ENCODE results near the gene RFTN2.
A peak's percentile ranks its signal among the peaks of the same experiment; 100 is the strongest.
"Not testable (repeated sequence)": the region's sequence is repeated elsewhere in the genome, so short reads cannot be mapped to it uniquely, and the experiment has no call there.

RFTN2 gene

DNA sequence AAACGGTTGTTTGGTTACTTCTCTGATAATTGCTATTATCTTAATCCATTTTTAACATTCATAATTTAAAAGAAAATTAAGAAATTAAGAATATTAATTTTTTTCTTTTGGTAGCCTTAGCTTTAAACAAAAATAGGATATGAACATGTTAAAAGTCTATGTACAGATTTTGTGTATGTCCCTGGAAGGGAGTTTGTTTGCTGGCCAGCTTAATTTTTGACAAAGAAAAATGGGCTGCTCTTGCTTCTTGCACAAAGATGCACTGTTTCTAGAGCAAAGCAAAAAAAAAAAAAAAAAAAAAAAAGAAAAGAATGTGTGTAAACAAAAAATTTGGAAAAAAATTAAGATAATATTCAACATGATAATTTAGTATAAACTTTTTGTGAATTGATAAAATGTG is 1.3 kb downstream of the RFTN2 start:
- DNase-seq (ENCODE audit: low read depth): no peak

DNA sequence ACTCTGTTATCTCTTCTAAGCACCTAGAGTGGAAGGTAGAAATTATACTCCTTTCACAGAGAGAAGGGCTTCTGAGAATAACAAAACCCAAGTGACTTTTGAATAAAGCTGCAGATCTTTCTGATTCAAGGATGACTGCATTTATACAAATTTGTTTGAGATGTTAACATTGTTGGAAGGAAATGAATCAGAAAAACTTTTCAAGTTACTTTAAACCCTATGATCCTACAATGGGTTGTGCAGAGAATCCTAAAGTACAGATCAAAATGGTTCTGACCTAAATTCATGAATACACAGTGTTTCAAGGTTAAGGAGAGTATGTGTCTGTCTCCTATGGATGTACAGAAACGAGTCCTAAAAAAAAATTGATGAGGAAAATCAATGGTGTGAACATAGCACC is 1.8 kb downstream of the RFTN2 start:
- DNase-seq (ENCODE audit: low read depth): no peak

DNA sequence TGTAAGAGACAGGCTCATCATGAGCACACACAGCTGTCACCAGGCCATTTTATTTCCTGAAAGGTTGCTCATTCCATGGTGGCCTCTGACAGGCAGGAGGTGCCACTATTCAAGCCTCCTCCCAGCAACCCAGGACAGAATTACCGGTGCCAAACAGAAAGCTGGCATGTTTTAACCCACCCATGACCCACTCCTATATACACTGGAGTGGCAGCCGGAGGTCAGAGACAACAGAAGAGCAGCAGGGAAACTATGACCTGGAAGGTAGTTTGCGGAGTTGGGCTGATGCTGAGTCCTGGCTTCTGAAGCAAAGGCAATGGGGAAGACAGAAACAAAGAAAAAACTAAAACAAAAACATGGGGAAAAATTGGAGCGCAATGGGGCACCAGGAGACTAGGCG is 2.3 kb downstream of the RFTN2 start:
- no peak for DNase-seq (ENCODE audit: low read depth)

DNA sequence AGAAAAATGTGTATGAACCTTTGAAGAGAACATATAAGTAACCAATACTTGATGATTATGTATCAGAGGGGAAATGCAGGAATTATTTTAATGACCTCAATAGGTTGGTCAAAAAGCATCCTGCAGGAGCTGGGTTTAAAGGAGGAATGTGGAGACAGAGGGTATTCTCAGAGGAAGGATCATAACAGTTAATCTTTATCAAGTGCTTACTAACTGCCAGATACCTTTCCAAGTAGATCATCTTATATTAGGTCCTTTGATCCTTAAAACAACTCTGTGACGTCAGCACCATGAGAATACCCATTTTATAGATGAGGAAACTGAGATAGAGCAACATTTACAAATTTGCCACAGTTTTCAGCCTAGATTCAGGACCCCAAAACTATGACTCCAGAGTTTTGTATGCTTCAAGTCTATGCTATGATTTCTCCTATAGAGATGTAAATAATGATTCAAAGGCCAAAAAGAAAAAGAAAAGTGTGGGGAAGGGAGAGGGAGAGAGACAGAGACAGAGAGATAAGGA is 3.0 kb downstream of the RFTN2 start:
- DNase-seq (ENCODE audit: low read depth): no peak

DNA sequence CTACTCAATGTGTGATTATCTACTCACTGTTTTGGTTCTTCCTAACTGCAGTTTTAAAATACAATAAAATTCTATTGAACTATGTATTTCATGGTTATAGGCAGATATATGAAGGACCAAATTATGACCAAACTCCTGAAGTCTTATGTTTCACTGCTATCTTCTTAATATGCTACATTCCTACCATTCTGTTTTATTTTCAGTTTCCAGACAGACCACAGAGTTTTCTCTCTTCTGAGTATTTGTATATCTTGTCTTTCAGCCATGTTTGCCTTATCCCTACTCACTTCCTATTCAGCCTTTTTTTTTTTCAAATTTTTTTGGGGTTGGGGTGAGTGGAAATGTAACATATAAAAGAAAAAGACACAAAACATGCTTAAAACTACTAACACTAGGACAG is 6.3 kb downstream of the RFTN2 start:
- DNase-seq (ENCODE audit: low read depth): no peak

DNA sequence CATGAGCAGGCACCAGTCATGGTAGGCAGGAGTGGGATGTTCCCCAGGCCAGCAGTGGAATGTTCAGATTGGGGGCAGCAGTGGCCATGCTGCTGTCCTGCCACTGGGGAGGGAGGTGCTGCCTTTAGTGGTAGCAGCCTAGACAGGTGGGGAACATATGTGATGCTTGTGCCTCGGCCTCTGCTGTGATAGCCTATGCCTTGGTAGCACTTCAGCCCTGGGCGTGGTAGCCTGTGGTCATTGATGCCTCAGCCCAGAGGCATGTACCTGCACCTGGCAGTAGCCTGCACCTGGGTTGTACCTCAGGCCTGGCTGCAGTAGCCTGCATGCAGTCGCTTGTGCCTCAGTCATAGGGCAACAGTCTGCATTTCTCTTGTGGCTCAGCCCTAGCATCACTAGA is 7.1 kb downstream of the RFTN2 start:
- DNase-seq (ENCODE audit: low read depth): no peak

DNA sequence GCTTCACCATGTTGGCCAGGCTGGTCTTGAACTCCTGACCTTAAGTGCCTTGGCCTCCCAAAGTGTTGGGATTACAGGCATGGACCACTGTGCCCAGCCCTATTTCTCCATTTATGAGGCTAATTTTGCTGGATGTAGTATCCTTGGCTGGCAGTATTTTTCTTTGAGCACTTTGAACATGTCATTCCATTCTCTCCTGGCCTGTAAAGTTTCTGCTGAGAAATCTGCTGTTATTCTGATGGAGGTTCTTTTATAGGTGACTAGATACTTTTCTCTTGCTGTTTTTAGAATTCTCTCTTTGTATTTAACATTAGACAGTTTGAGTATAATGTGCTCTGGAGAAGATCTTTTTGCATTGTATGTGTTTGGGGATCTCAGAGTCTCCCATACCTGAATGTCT is 9.1 kb downstream of the RFTN2 start:
- no peak for DNase-seq (ENCODE audit: low read depth)

DNA sequence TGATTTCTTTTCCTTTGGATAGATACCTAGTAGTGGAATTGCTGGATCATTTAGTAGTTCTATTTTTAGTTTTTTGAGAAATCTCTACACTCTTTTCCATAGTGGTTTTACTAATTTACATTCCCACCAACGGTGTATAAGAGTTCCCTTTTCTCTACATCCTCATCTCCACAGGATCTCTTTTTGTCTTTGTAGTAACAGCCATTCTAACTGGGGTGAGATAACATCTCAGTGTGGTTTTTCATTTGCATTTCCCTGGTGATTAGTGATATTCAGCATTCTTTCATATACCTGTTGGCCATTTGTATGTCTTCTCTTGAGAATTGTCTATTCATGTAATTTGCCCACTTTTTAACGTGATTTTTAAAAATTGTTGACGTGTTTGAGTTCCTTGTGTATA is 13.8 kb downstream of the RFTN2 start:
- DNase-seq (ENCODE audit: low read depth): no peak

DNA sequence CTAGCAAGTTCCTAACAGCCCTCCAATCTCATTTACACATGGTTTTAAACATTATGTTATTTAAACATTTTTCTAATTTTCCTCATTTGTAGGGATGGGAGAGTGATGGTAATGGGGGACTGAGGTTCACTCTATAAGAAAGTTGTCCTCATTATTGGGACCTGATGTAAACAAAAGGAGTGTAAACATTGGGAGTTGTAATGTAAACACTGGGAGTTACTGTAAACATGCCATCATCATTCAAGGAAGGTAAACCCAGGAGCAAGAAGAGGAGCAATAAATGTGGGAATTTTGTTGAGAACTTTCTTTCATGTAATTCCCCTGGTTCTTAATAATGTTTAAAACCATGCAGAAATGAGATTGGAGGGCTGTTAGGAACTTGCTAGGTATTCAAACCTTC is 17.8 kb downstream of the RFTN2 start:
- DNase-seq (ENCODE audit: low read depth): no peak

DNA sequence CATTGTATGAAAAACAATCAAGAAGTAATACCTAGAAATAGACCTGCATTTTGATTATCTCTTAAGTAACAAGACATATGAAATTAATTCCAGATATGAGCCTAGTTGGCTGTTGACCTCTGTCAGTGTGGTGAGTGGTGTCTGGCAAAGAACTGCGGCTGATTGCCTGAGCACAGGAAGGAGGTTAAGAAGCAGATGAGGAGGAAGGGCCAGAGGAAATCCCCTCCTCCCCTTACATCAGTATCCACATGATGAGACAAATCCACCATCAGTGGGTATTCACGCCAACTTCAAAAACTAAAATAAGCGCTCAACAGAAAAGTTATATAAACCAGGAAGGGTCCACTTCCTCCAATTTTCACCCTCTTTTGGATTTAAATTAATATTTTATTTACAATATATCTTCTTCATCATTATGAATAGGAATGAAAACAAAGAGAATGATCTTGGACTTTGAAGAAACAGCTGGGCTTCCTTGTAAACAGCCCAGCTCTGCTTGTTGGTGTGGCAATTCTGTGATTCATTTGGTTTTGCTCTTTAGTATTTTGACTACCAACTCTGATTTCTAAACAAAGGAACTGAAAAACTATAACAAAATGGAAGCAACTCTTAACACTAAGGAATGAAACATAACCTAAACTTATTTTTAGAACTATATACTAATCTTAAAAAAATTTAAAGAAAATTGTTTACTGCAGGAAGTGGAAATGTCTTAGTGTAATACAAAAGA is 27.3 kb downstream of the RFTN2 start:
- DNase-seq (ENCODE audit: low read depth): no peak

DNA sequence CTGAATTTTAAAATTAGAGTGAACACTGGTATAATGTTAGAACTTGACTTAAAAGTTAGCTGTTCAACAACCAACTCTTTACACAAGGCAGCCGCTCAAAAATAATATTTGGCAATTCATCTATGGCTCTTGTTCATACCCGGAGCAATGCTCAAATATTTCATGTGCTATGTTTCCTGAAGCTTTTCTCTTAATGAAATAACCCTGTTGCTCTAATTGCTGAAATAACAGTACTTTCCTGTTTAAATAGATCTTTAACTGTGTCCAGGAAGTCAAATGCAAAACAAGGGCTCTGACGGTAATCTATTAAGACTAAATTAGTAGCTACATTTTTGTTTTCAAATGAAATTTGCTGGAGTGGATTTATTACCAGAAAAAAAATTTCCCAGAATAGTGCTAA is 33.7 kb downstream of the RFTN2 start:
- no peak for DNase-seq (ENCODE audit: low read depth)

DNA sequence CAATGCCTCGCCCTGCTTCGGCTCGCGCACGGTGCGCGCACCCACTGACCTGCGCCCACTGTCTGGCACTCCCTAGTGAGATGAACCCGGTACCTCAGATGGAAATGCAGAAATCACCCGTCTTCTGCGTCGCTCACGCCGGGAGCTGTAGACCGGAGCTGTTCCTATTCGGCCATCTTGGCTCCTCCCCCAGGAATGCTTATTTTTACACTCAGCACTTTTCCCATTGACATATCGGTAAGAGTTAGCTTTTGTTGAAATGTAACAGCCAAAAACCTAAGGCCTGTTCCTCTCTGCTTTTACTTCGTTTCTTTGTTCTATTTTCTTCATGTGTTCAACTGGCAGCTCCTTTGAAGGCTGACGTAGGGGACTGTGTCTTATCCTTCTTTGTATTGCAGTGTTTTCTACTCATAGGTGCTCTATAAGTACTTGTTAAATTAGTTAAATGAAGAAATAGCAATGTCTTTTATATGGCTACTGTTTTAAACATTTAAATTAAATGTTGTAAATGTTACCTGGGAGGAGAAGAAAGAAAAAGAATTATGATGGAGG is 34.7 kb downstream of the RFTN2 start:
- DNase-seq (ENCODE audit: low read depth): not testable (repeated sequence)

DNA sequence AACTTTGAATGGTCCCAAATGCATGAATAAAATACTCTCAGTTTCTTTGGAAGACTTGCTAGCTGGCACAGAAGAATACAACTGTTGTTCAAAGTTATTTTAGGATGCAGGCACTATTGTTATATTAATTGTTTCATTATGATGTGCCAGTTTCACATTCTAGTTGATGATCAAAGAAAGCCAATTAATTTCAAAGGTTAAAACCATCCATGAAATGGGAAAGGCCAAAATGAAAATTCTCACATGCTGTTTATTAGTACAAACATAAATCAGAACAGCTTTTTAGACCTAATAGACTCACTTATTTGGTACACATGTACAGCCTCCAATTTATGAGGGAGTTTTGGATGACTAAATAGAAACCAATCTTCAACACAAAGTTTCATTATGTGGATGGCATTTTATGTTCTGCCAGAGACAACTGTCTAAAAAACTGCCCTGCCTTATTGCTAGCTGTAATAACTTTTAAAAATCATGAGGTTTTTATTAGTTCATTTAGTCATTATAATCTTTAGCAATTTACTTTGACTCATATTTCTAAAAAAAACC is 42.2 kb downstream of the RFTN2 start:
- no peak for DNase-seq (ENCODE audit: low read depth)

DNA sequence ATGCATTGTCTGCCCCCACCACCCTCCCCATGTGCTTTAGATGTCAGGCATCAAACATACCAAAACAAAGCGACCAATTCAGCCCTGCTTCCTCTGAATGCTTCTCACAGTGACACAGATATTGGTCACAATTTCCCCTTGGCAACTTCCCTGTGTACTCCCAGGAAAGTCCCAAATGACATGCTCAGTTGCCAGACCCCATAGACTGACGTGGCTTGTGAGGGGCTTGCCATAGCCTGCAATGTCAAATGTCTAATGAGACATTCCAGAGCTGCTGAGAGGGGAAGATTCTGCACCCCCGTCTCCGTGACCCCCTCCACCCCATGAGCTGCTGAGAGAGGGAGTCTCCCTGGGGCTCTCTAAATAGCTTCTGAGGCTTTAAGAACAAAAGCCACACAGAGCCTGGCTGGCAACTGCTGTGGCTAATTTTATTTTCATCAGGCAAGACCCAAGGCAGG is 47.3 kb downstream of the RFTN2 start:
- no peak for DNase-seq (ENCODE audit: low read depth)

DNA sequence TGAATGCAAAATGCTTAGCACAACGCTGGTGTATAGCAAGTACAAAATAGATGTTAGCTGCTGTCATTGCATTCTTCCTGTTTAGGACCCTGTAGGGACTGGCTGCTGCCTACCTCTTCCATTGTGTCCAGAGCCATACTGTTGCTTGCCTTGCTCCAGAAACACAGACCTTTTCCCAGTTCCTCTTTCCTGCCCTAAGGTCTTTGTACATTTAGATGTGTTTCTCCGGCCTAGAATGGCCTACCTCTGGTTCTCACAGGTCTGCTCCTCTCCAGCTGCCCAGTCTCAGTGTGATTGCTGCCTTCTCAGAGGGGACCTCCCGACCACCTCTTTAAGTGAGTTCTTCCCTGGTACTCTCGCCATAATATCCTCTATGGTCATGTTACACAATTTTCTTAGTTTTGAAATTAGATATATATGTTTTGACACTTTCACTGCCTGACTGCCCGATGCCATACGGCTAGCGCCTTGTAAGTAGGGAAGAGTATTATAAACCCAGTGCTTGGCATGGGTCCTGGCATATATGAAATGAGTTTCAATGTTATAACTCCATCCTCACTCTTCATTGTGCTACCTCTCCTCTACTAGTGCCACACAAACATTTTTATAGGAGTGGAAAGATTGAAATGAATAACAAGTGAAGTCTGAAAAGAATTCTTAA is 48.3 kb downstream of the RFTN2 start:
- no peak for DNase-seq (ENCODE audit: low read depth)

DNA sequence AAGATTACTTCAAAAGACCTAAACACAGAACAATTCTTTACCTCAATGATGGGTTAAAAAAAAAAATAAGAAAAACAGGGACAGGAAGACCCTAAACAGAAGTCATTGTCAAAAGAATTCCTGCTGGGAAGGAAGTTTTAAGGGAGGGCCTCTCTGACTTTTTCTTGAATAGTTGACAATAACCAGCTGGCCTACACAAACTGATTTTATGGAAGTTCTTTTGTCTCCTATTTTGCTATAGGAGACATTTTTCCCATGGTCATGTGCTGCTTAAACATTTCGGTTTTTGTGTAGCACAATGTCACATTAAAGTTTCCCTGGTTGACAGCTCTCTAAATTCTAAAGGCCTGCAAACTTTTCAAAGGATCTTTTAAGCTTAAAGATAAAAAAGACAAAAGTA is 55.3 kb downstream of the RFTN2 start:
- DNase-seq (ENCODE audit: low read depth): no peak

DNA sequence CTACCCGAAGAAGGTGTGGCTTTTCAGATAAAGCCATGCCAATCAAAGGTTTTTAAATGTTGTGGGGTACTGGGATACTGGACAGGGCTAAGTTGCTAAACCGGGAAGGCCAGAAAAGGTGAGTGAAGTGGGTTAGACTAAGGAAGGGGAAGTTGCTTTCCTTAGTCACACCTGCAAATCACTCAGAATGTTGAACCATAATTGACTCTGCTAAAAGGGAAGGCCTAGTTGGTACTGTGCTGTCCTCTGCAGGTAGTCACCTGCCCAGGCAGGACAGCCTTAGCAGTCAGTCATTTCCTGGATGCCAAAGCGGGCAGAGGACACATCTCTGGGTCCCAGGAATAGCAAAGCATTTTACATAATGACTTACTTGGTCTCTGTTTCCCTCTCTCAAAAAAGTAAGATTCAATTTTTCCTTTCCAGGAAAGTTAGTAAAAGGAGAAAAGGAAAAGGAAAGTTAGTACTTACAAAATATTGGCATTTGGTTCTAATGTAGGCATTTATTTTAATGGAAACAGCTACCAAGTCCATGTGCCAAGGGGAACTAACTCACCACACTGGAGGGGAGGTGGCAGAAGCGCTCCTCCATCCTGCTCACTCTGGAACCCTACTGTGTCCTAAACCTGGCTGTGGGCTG is 60.3 kb downstream of the RFTN2 start:
- DNase-seq (ENCODE audit: low read depth): no peak

DNA sequence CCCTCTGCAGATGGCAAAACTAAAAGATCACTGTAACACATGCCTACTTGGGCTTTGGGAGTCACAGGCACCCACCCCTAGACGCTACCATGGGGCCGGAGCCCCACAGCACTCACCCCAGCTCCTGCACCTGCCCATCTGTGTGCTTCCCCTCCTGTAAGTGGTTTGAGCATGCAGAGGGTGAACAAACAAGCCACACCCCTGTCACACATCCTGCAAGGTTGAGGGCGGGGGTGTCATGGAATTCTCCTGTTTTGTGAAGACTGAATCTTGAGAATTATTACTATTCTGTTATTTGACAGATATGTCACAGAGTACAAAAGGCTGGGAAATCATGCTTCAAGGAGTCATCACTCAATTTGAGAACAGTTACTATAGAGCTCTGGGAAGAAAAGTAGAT is 60.9 kb downstream of the RFTN2 start:
- DNase-seq (ENCODE audit: low read depth): no peak

DNA sequence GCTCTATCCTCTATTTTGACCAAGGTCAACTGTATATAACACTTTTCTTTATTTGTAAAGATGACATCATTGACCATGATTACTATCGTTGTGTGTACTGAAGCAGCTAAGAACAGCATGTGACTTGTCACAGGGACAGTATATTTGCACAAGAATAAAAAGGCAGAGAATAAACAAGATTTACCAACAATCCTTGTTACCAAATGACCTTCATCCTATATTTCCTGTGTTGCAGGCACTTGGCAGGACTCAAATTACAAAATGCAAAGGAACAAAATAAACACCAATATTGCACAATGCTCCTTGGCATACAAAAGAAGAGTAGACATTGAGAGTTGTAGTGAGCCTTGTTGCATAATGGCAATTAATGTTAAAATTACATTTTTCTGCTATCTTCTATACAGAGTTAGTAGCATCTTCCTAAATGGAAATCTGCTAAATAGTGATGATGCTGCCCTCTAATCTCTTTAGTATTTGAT is 61.8 kb downstream of the RFTN2 start:
- peak; percentile 59 for DNase-seq (ENCODE audit: low read depth)

DNA sequence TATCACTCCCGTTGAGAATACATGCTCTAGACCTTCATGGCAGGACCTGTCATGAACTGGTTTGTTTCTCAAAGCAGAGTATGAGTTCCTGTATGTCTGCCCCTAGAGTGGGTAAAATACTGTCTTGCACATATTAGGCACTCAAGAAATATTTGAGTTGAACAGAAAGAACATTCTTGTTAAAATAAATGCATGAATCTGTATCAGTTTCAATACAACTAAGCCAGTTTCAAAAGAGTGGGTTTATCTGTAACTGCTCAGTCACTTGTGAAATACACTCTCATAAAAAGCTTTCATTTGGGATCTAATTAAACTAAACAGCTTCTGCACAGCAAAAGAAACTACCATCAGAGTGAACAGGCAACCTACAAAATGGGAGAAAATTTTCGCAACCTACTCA is 69.2 kb downstream of the RFTN2 start:
- DNase-seq (ENCODE audit: low read depth): no peak

DNA sequence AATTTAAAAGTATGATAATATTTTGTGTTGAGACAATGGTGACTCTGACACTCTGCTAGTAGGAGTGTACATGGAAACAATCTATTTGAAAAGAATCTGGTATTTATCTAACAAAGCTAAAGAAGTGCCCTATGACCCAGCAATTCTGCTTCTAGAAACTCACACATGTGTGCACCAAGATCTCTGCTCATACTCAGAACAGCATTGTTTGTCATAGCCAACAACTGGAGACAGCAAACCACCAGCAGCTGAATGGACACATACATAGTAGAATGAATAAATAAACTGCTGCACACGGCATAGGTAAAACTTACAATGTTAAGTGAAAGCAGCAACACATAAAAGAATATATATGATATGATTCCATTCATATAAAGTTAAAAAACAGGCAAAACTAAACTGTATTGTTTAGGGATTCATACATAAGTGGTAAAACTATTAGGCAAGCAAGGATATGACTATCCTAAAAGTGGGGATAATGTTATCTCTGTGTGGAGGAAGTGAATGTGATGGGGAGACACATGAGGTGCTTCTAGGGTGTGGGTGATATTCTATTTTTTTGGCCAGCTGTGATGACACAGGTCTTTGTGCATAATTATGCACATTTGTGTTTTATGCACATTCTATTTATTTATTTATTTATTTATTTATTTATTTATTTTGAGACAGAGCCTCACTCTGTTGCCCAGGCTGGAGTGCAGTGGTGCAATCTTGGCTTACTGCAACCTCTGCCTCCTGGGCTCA is 71.1 kb downstream of the RFTN2 start:
- no peak for DNase-seq (ENCODE audit: low read depth)

DNA sequence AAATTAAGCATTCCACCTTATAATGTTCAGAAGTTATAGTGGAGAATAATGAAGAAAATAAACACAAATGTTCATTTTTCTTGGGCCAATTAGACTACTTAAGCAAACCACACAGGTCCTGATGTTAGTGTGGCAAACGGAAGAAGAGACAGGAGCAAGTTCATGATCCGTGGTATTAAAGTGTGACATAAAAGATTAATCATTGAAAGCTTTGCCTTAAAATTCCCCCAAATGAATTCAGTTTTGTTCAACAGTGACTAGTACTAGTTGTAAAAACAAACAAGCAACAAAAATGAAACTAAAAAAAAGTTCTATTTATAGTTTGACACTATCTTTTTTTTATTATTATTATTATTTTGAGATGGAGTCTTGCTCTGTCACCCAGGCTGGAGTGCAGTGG is 73.7 kb downstream of the RFTN2 start:
- DNase-seq (ENCODE audit: low read depth): no peak

All from fibroblast of the conjunctiva (primary cell).